Glutamatergic neuron (in vitro differentiated cells): ENCODE measurements around the gene PTGES2. TPM values are rescaled to one million over a fixed set of nuclear protein-coding genes. Genes with fewer than 3 reads are reported as not detected.

ENCODE experiments used
- DNase-seq: peaks from one replicate; pipeline ENCODE4 v3.0.0; 2022
- H3K27ac Mint-ChIP-seq: one replicate; pipeline ENCODE4 v1.8.0; 2020; ENCODE audit warnings: mild to moderate bottlenecking, mixed read lengths, inconsistent platforms; ENCODE audit not compliant: unreplicated experiment
- H3K27me3 Mint-ChIP-seq: one replicate; pipeline ENCODE4 v1.8.0; 2020; ENCODE audit warnings: mild to moderate bottlenecking, moderate library complexity, mixed read lengths, inconsistent platforms; ENCODE audit not compliant: unreplicated experiment
- H3K36me3 Mint-ChIP-seq: one replicate; pipeline ENCODE4 v1.8.0; 2020; ENCODE audit warnings: mild to moderate bottlenecking, mixed read lengths, inconsistent platforms; ENCODE audit not compliant: unreplicated experiment
- H3K4me1 Mint-ChIP-seq: one replicate; pipeline ENCODE4 v1.8.0; 2020; ENCODE audit warnings: mild to moderate bottlenecking, low read depth, mixed read lengths, inconsistent platforms; ENCODE audit not compliant: unreplicated experiment
- H3K4me3 Mint-ChIP-seq: one replicate; pipeline ENCODE4 v1.8.0; 2020; ENCODE audit warnings: mild to moderate bottlenecking, mixed read lengths, inconsistent platforms; ENCODE audit not compliant: unreplicated experiment
- H3K9me3 Mint-ChIP-seq: one replicate; pipeline ENCODE4 v1.8.0; 2020; ENCODE audit warnings: mild to moderate bottlenecking, moderate library complexity, mixed read lengths, inconsistent platforms; ENCODE audit not compliant: unreplicated experiment
- CTCF ChIP-seq: fragments of 200-600 bp; sonication (generic); IDR thresholded peaks from one replicate; pipeline ENCODE4 v1.5.0; 2021; ENCODE audit not compliant: partially characterized antibody, unreplicated experiment
- total RNA-seq: library from RNA; stranded (reverse); fragmentation: NEBNext Ultra II Directional; extraction: Animal tissue kit (Norgen Biotek cat#: 25700); gene quantifications from one replicate; pipeline ENCODE4 v1.2.1, GENCODE V29; 2021; ENCODE audit not compliant: unreplicated experiment

PTGES2 gene
- total RNA-seq, 1 donor from 2014 or later, result 85.1 TPM

- H3K27me3 Mint-ChIP-seq, result peaks cover 5% of the 10 kb centered on the region
- DNase-seq, result no peak
- peak overlapping the region; percentile 73 for H3K4me3 Mint-ChIP-seq
- no peak for TF ChIP-seq CTCF
- H3K4me1 Mint-ChIP-seq, result peaks cover 40% of the 10 kb centered on the region
- no peaks in the 10 kb centered on the region for H3K36me3 Mint-ChIP-seq
- no peaks in the 10 kb centered on the region for H3K9me3 Mint-ChIP-seq
- H3K27ac Mint-ChIP-seq, result peak overlapping the region; percentile 53
Measured at GRCh38 chr9:128092199-128092977, 35.1 kb downstream of the PTGES2 start.

GRCh38 chr9:128091571-128091970 is 36.0 kb downstream of the PTGES2 start:
- H3K27me3 Mint-ChIP-seq, result peaks cover 6% of the 10 kb centered on the region
- DNase-seq, result no peak
- peak overlapping the region; percentile 28 for H3K27ac Mint-ChIP-seq
- TF ChIP-seq CTCF, result no peak
- H3K9me3 Mint-ChIP-seq, result no peaks in the 10 kb centered on the region
- H3K4me3 Mint-ChIP-seq, result peak overlapping the region; percentile 73
- H3K36me3 Mint-ChIP-seq, result no peaks in the 10 kb centered on the region
- peaks cover 40% of the 10 kb centered on the region for H3K4me1 Mint-ChIP-seq

- H3K36me3 Mint-ChIP-seq, result no peaks in the 10 kb centered on the region
- H3K4me1 Mint-ChIP-seq, result peaks cover 38% of the 10 kb centered on the region
- no peaks in the 10 kb centered on the region for H3K9me3 Mint-ChIP-seq
- peak; percentile 84 for DNase-seq
- peak overlapping the region; percentile 91 for H3K27ac Mint-ChIP-seq
- TF ChIP-seq CTCF, result no peak
- H3K4me3 Mint-ChIP-seq, result peak overlapping the region; percentile 74
- H3K27me3 Mint-ChIP-seq, result peaks cover 6% of the 10 kb centered on the region
Measured at GRCh38 chr9:128091144-128091543, 36.4 kb downstream of the PTGES2 start.

GRCh38 chr9:128089299-128089698 is 38.2 kb downstream of the PTGES2 start:
- Mint-ChIP-seq H3K4me3 (no peak overlapping the region), H3K27ac (no peak overlapping the region), H3K9me3 (no peaks in the 10 kb centered on the region), H3K4me1 (peaks cover 33% of the 10 kb centered on the region), H3K27me3 (peaks cover 8% of the 10 kb centered on the region), H3K36me3 (no peaks in the 10 kb centered on the region)
- DNase-seq, result no peak
- no peak for TF ChIP-seq CTCF

GRCh38 chr9:128088253-128088945 is 39.1 kb downstream of the PTGES2 start:
- no peak for DNase-seq
- H3K4me1 Mint-ChIP-seq, result peaks cover 29% of the 10 kb centered on the region
- H3K4me3 Mint-ChIP-seq, result no peak overlapping the region
- H3K36me3 Mint-ChIP-seq, result no peaks in the 10 kb centered on the region
- peaks cover 8% of the 10 kb centered on the region for H3K27me3 Mint-ChIP-seq
- no peak for TF ChIP-seq CTCF
- H3K27ac Mint-ChIP-seq, result no peak overlapping the region
- no peaks in the 10 kb centered on the region for H3K9me3 Mint-ChIP-seq
